Gastrocnemius medialis (tissue), 4 donors: ENCODE results near the gene GGPS1. TPM values are rescaled to one million over a fixed set of nuclear protein-coding genes. Genes with fewer than 3 reads are reported as not detected.
"Not testable (repeated sequence)": the region's sequence is repeated elsewhere in the genome, so short reads cannot be mapped to it uniquely, and the experiment has no call there.

ENCODE experiments used
- ATAC-seq, 2 donors: fragments of 150-250 bp; one replicate each; pipeline ENCODE4 v1.9.1; 2016
- DNase-seq, 2 donors: peaks; one replicate each; pipeline ENCODE4 v3.0.0-alpha.2; 2019
- H3K27ac ChIP-seq, 4 donors: fragments of 200-600 bp; sonication (generic); 1 replicate in 1 of 4; 2 replicates in 3 of 4; pipeline ENCODE4 v1.5.1; 2016 to 2018; ENCODE audit warnings: mild to moderate bottlenecking in 2 of 4, moderate library complexity in 1 of 4
- H3K27me3 ChIP-seq, 3 donors: fragments of 200-600 bp; sonication (generic) in 2 of 3; 1 replicate in 1 of 3; 2 replicates in 2 of 3; pipeline versions ENCODE4 v1.5.1 to v1.6.0; 2016 to 2019; ENCODE audit warnings: mild to moderate bottlenecking in 1 of 3, moderate library complexity in 1 of 3
- H3K36me3 ChIP-seq, 2 donors: fragments of 200-600 bp; sonication (generic) in 1 of 2; one replicate each; pipeline ENCODE4 v1.5.1; 2017 to 2018
- H3K4me1 ChIP-seq, 2 donors: fragments of 200-600 bp; sonication (generic) in 1 of 2; one replicate each; pipeline ENCODE4 v1.5.1; 2016 to 2017; ENCODE audit warnings: mild to moderate bottlenecking in 2 of 2
- H3K4me3 ChIP-seq, 4 donors: fragments of 200-600 bp; sonication (generic) in 3 of 4; 1 replicate in 1 of 4; 2 replicates in 3 of 4; pipeline ENCODE4 v1.5.1; 2016 to 2019; ENCODE audit warnings: mild to moderate bottlenecking in 2 of 4
- H3K9me3 ChIP-seq, 3 donors: fragments of 200-600 bp; sonication (generic) in 2 of 3; 1 replicate in 1 of 3; 2 replicates in 2 of 3; pipeline ENCODE4 v1.5.1; 2016 to 2019
- CTCF ChIP-seq, 5 experiments: fragments of 450-650 bp in 3 of 5; fragments of 200-600 bp in 2 of 5; sonication (generic) in 2 of 5; IDR thresholded peaks in 4 of 5; conservative IDR thresholded peaks in 1 of 5; 1 replicate in 4 of 5; 2 replicates in 1 of 5; pipeline ENCODE4 v1.5.1; 2016 to 2019; ENCODE audit warnings: antibody characterized with exemption in 5 of 5, mild to moderate bottlenecking in 3 of 5, moderate library complexity in 3 of 5
- POLR2A ChIP-seq, 2 donors: fragments of 450-650 bp; IDR thresholded peaks; one replicate each; pipeline ENCODE4 v1.6.1; 2017; ENCODE audit warnings: antibody characterized with exemption in 2 of 2, mild to moderate bottlenecking in 2 of 2, moderate library complexity in 2 of 2
- in situ Hi-C, 4 donors: fragments of 200-750 bp; cut with MboI; loops; one replicate each; pipeline versions ENCODE4 v1.15.0 to v1.8.0; 2017; ENCODE audit warnings: low sequenced_read_pairs in 4 of 4
- intact Hi-C: fragments of 100-400 bp; cut with DNase I; formaldehyde crosslinking; loops from one replicate; pipeline ENCODE4 v1.15.1; 2023; ENCODE audit warnings: low total_unique reads
- total RNA-seq, 4 donors: library from RNA; depleted of rRNA; stranded (reverse); fragments of >200 nt; gene quantifications; one replicate each; pipeline versions ENCODE4 v1.1.0 to v1.2.3, GENCODE V29; 2016

GGPS1 gene
- total RNA-seq = 10 to 100 TPM; 14.5 to 21.9 (median 17.7) TPM

- H3K4me3 ChIP-seq = peak within 1 kb of the TSS; percentile 88 to 98 (median 95)
- no peaks in the 10 kb centered on the region for H3K36me3 ChIP-seq
- TF ChIP-seq POLR2A (IDR thresholded peaks at IDR 0.05) (peak; percentile 74 to 81), CTCF (IDR thresholded peaks at IDR 0.05 in 4 of 5, conservative IDR thresholded peaks at IDR 0.05 in 1 of 5) (peak in 2 of 5 experiments; percentile 22 to 34)
- no peaks in the 10 kb centered on the region for H3K27me3 ChIP-seq
- peak within 1 kb of the TSS; percentile 94 to 98 (median 96) for H3K27ac ChIP-seq
- in situ Hi-C loops = loop anchor here in 1 of 4 donors (10.0 kb wide), 1 partner anchor 86 kb away; no protein-coding TSS in a partner anchor
- DNase-seq (peak; percentile 97 to 99), ATAC-seq (peak; percentile 95)
- intact Hi-C loops = loop anchor here (1.0 to 10.0 kb wide), 6 partner anchors 39 to 204 kb away; partner anchors contain the start of genes B3GALNT2, RBM34, TBCE and TOMM20
- peaks cover 57 to 61% of the 10 kb centered on the region in 2 donors for H3K4me1 ChIP-seq
- no peaks in the 10 kb centered on the region for H3K9me3 ChIP-seq
Measured at GRCh38 chr1:235328271-235329138, at the start of gene GGPS1. GGPS1 (plus strand) TSS chr1:235328570; CDS start chr1:235335265, 6,695 bp downstream.

GRCh38 chr1:235278915-235279292 lies 49.5 kb upstream of the GGPS1 start:
- DNase-seq = no peak
- H3K27ac ChIP-seq = no peak overlapping the region
- intact Hi-C loops = no loop called here
- no peaks in the 10 kb centered on the region for H3K9me3 ChIP-seq
- in situ Hi-C loops = no loop called here
- peaks cover 9 to 26% of the 10 kb centered on the region in 2 donors for H3K4me1 ChIP-seq
- H3K36me3 ChIP-seq = no peaks in the 10 kb centered on the region
- ATAC-seq = no peak
- H3K4me3 ChIP-seq = no peak overlapping the region
- H3K27me3 ChIP-seq = no peaks in the 10 kb centered on the region
- TF ChIP-seq CTCF (IDR thresholded peaks at IDR 0.05 in 4 of 5, conservative IDR thresholded peaks at IDR 0.05 in 1 of 5) = no peak
- TF ChIP-seq POLR2A (IDR thresholded peaks at IDR 0.05) = no peak

GRCh38 chr1:235279694-235280093 lies 48.7 kb upstream of the GGPS1 start:
- intact Hi-C loops = no loop called here
- no peak for ATAC-seq

GRCh38 chr1:235280467-235280866 lies 47.9 kb upstream of the GGPS1 start:
- no peak for DNase-seq
- H3K4me3 ChIP-seq = no peak overlapping the region
- H3K9me3 ChIP-seq = no peaks in the 10 kb centered on the region
- H3K4me1 ChIP-seq = peaks cover 11 to 18% of the 10 kb centered on the region in 2 donors
- H3K27ac ChIP-seq = no peak overlapping the region
- no peaks in the 10 kb centered on the region for H3K36me3 ChIP-seq
- in situ Hi-C loops (no loop called here), intact Hi-C loops (no loop called here)
- H3K27me3 ChIP-seq = no peaks in the 10 kb centered on the region
- TF ChIP-seq CTCF (IDR thresholded peaks at IDR 0.05 in 4 of 5, conservative IDR thresholded peaks at IDR 0.05 in 1 of 5) = no peak
- no peak for TF ChIP-seq POLR2A (IDR thresholded peaks at IDR 0.05)
- ATAC-seq = no peak

More at GRCh38 chr1:235279694-235280093, 48.7 kb upstream of the GGPS1 start:
- H3K36me3 ChIP-seq = no peaks in the 10 kb centered on the region
- peaks cover 15 to 26% of the 10 kb centered on the region in 2 donors for H3K4me1 ChIP-seq
- TF ChIP-seq CTCF (IDR thresholded peaks at IDR 0.05 in 4 of 5, conservative IDR thresholded peaks at IDR 0.05 in 1 of 5) = no peak
- H3K4me3 ChIP-seq = no peak overlapping the region
- DNase-seq = no peak
- in situ Hi-C loops = no loop called here
- no peak overlapping the region for H3K27ac ChIP-seq
- no peaks in the 10 kb centered on the region for H3K9me3 ChIP-seq
- no peaks in the 10 kb centered on the region for H3K27me3 ChIP-seq

- H3K36me3 ChIP-seq, in situ Hi-C loops, ATAC-seq, DNase-seq, H3K4me3 ChIP-seq, H3K27me3 ChIP-seq, H3K27ac ChIP-seq, H3K9me3 ChIP-seq, intact Hi-C loops: not testable (repeated sequence)
- H3K4me1 ChIP-seq = peaks cover 19 to 31% of the 10 kb centered on the region in 2 donors
Measured at GRCh38 chr1:235283636-235284035, 44.7 kb upstream of the GGPS1 start.
